GM12891 (cell line): ENCODE data around the gene ACAT2.

Source experiments
- POLR2A ChIP-seq: IDR thresholded peaks from 2 replicates; pipeline ENCODE4 v1.6.1; 2011; ENCODE audit warnings: low read depth, low read length, control low read depth
- POLR2AphosphoS5 ChIP-seq: IDR thresholded peaks from 2 replicates; pipeline ENCODE4 v1.6.1; 2011; ENCODE audit warnings: low read depth, low read length, control low read depth
- TAF1 ChIP-seq: IDR thresholded peaks from 2 replicates; pipeline ENCODE4 v1.6.1; 2011; ENCODE audit warnings: low read depth, low read length, control low read depth

- TF ChIP-seq TAF1, result no peak
- TF ChIP-seq POLR2A, result no peak; the same call in 1 of the 2 replicates
- peak; percentile 69; the same call in 1 of the 2 replicates for TF ChIP-seq POLR2AphosphoS5
These were observed 3.5 kb upstream of the ACAT2 start for GRCh38 chr6:159758031-159759001.
